OCI-LY3 (cell line): ENCODE data around the gene USP53.

ENCODE experiments used
- H2AFZ ChIP-seq: fragments of 200-600, 300-600 bp; shearing (Covaris generic); 2 replicates; pipeline ENCODE4 v1.6.0; 2014; ENCODE audit warnings: antibody characterized with exemption, low read depth, low read length
- H3K27ac ChIP-seq: fragments of 200-600, 300-600 bp; sonication (generic); 2 replicates; pipeline ENCODE4 v1.5.1; 2014; ENCODE audit warnings: mild to moderate bottlenecking, low read length, moderate library complexity, mixed read lengths
- H3K27me3 ChIP-seq: fragments of 200-600, 300-600 bp; sonication (generic); 2 replicates; pipeline ENCODE4 v1.6.1; 2014; ENCODE audit warnings: low read depth, low read length, mixed read lengths
- H3K36me3 ChIP-seq: fragments of 200-600, 300-600 bp; sonication (generic); replicated peaks from 2 replicates; pipeline ENCODE3; 2014; ENCODE audit warnings: low read depth, low read length, mixed read lengths
- H3K4me1 ChIP-seq: fragments of 300-600, 200-600 bp; sonication (generic); 2 replicates; pipeline ENCODE4 v1.6.1; 2014; ENCODE audit warnings: low read length, mixed read lengths
- H3K4me2 ChIP-seq: fragments of 200-600, 300-600 bp; sonication (generic); 2 replicates; pipeline ENCODE4 v1.6.1; 2014; ENCODE audit warnings: low read length, mixed read lengths
- H3K4me3 ChIP-seq: fragments of 300-600, 200-600 bp; sonication (generic); 2 replicates; pipeline ENCODE4 v1.5.1; 2014; ENCODE audit warnings: antibody characterized with exemption, mild to moderate bottlenecking, low read length, moderate library complexity
- H3K79me2 ChIP-seq: fragments of 300-600, 200-600 bp; shearing (Covaris generic); 2 replicates; pipeline ENCODE4 v1.6.1; 2014; ENCODE audit warnings: mild to moderate bottlenecking, low read length, mixed read lengths
- H3K9ac ChIP-seq: fragments of 300-600, 200-600 bp; shearing (Covaris generic); 2 replicates; pipeline ENCODE4 v1.6.0; 2014; ENCODE audit warnings: mild to moderate bottlenecking, low read length, moderate library complexity
- H3K9me3 ChIP-seq: fragments of 200-600, 300-600 bp; shearing (Covaris generic); 2 replicates; pipeline ENCODE4 v1.6.1; 2014; ENCODE audit warnings: low read length, mixed read lengths; ENCODE audit not compliant: insufficient read depth
- H4K20me1 ChIP-seq: fragments of 200-600, 300-600 bp; sonication (generic); 2 replicates; pipeline ENCODE4 v1.6.1; 2016; ENCODE audit warnings: low read length, mixed read lengths; ENCODE audit not compliant: insufficient read depth
- CTCF ChIP-seq: fragments of 200-600, 300-600 bp; sonication (generic); IDR thresholded peaks from 2 replicates; pipeline ENCODE4 v1.5.1; 2014; ENCODE audit warnings: antibody characterized with exemption, low read length, low read depth
- EZH2phosphoT487 ChIP-seq: fragments of 200-600 bp; shearing (Covaris generic); IDR thresholded peaks from 2 replicates; pipeline ENCODE4 v1.6.1; 2018; ENCODE audit warnings: antibody characterized with exemption, mixed run types, low read depth

The USP53 gene

DNA sequence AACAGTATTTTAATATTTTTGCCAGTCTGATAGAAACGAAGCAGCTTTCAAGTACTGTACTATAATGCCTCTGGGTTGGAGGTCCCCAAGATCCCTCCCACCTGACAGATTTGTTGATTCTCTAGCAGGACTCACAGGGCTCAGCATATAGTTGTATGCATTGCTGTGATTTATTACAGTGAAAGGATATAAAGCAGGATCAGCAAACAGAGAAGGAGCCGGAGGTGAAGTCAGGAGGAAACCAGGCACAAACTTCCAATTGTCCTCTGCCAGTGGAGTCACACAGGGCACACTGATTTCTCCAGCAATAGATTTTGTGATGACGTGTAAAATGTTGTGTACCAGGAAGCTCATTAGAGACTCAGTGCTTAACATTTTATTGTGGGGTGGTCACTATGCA is 19.0 kb downstream of the USP53 start:
- no peak overlapping the region for H3K4me3 ChIP-seq
- H3K27ac ChIP-seq = no peak overlapping the region
- H3K9ac ChIP-seq = no peak overlapping the region
- H2AFZ ChIP-seq = no peak overlapping the region
- no peak overlapping the region for H3K4me2 ChIP-seq
- H4K20me1 ChIP-seq = peaks cover 6% of the 10 kb centered on the region; the same call in 1 of the 2 replicates
- no peak for TF ChIP-seq EZH2phosphoT487
- no peak for TF ChIP-seq CTCF
- H3K4me1 ChIP-seq = peaks cover 27% of the 10 kb centered on the region
- H3K36me3 ChIP-seq = peaks cover 8% of the 10 kb centered on the region
- peaks cover 7% of the 10 kb centered on the region for H3K79me2 ChIP-seq
- no peaks in the 10 kb centered on the region for H3K9me3 ChIP-seq
- no peaks in the 10 kb centered on the region for H3K27me3 ChIP-seq

DNA sequence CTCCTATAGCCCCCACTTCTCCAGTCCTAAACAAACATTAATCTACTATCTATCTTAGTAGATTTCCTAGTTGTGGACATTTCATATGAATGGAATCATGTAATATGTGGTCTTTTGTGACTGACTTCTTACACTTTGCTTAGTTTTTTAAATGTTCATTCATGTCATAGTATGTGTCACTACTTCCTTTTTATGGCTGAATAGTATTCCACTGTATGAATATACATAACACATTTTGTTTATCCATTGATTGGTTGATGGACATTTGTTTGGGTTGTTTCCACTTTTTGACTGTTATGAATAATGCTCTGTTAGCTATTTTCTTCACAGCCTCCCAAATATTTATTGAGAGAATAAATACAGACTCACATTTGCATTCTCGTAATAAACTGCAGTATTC is 19.8 kb downstream of the USP53 start:
- peaks cover 11% of the 10 kb centered on the region for H3K36me3 ChIP-seq
- H4K20me1 ChIP-seq = peaks cover 6% of the 10 kb centered on the region; the same call in 1 of the 2 replicates
- no peak for TF ChIP-seq EZH2phosphoT487
- no peak for TF ChIP-seq CTCF
- H3K4me1 ChIP-seq = peaks cover 35% of the 10 kb centered on the region
- no peak overlapping the region for H3K4me3 ChIP-seq
- no peak overlapping the region for H3K27ac ChIP-seq
- H3K79me2 ChIP-seq = peaks cover 7% of the 10 kb centered on the region
- H3K9ac ChIP-seq = no peak overlapping the region
- H3K27me3 ChIP-seq = no peaks in the 10 kb centered on the region
- H2AFZ ChIP-seq = no peak overlapping the region
- no peak overlapping the region for H3K4me2 ChIP-seq
- no peaks in the 10 kb centered on the region for H3K9me3 ChIP-seq

DNA sequence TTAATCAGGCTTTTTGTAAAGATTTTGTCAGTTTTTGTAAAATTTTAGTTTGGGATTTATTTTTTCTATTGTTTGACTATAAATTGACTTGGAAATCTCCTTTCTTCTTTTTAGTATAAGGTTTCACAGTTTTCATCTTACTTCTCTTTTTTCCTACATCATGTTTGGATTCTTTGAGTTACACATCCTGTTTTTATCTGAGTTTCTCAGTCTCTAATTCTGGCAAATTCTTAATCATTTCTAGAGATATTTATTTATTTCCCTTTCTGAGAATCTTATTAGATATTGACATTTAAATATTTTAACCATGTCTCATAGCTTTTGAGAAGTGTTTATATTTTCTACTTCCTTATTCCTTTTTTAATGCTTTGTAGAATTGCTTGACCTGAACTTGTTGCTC is 20.7 kb downstream of the USP53 start:
- H3K27me3 ChIP-seq = no peaks in the 10 kb centered on the region
- H3K79me2 ChIP-seq = peaks cover 7% of the 10 kb centered on the region
- H2AFZ ChIP-seq = no peak overlapping the region
- no peak overlapping the region for H3K9ac ChIP-seq
- H3K4me1 ChIP-seq = peaks cover 37% of the 10 kb centered on the region
- H3K4me3 ChIP-seq = peak overlapping the region; percentile 21; the same call in 1 of the 2 replicates
- peaks cover 11% of the 10 kb centered on the region for H3K36me3 ChIP-seq
- H3K4me2 ChIP-seq = peak overlapping the region; percentile 53
- H3K27ac ChIP-seq = 0 out of 2 replicates have a peak overlapping the region, but pooled peaks have one; percentile 11
- H4K20me1 ChIP-seq = peaks cover 6% of the 10 kb centered on the region; the same call in 1 of the 2 replicates
- no peaks in the 10 kb centered on the region for H3K9me3 ChIP-seq
- no peak for TF ChIP-seq CTCF
- TF ChIP-seq EZH2phosphoT487 = no peak

GRCh38 chr4:119233750-119234149 is 21.2 kb downstream of the USP53 start:
- Histone ChIP-seq H3K4me2 (peak overlapping the region; percentile 53), H4K20me1 (peaks cover 6% of the 10 kb centered on the region; the same call in 1 of the 2 replicates), H3K4me3 (peak overlapping the region; percentile 21), H3K27ac (0 out of 2 replicates have a peak overlapping the region, but pooled peaks have one; percentile 11), H2AFZ (no peak overlapping the region), H3K4me1 (peaks cover 41% of the 10 kb centered on the region), H3K27me3 (no peaks in the 10 kb centered on the region), H3K79me2 (peaks cover 7% of the 10 kb centered on the region), H3K9ac (no peak overlapping the region), H3K9me3 (no peaks in the 10 kb centered on the region), H3K36me3 (peaks cover 11% of the 10 kb centered on the region)
- TF ChIP-seq CTCF (no peak), EZH2phosphoT487 (no peak)
